ENCODE results near the gene NCBP3. TPM values are rescaled to one million over a fixed set of nuclear protein-coding genes. Genes with fewer than 3 reads are reported as not detected.
"Not testable (repeated sequence)": the region's sequence is repeated elsewhere in the genome, so short reads cannot be mapped to it uniquely, and the experiment has no call there.

The NCBP3 gene
- total RNA-seq, 2 experiments from 2014 or later = 25.0 to 29.5 TPM

GRCh38 chr17:3847165-3847670 lies 1.2 kb upstream of the NCBP3 start:
- CTCF ChIA-PET = interaction anchor here (0.7 to 4.0 kb wide), 5 partner anchors 17 to 211 kb away, joined by 3 to 52 read pairs (median 7); partner anchors contain the start of genes CTNS and SHPK
- no peak for TF ChIP-seq CTCF (IDR thresholded peaks at IDR 0.05)

DNA sequence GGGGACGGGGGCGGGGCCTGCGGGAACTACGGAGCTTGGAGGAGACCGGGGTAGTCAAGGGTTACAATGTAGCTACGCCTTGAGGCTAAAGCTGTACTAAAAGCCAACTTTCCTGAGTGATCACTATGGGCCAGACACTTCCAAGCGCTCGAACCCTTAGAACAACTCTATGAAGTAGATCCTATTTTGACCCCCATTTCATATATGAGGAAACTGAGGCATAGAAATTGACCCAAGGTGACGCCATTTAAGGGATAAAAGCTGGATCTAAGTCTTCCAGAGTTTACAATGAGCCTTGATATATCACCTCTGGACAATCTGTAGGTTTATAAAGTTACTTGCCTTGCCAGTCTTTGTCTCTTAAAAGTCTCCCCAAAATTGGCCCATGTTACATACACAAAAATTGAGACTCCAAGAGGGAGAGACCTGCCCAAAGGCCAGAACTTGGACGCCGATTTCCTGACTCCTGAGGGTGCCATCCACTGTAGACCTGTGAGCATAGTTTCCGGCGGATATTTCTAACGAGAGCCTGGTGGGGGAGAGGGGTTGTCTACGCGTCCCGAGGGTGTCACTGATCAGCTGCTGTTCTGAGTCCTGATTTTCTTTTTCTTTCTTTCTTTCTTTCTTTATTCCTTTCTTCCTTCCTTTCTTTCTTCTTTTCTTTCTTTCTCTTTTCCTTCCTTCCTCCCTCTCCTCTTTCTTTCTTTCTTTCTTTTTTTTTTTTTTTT lies 555 bp upstream of the NCBP3 start:
- no peak for DNase-seq
- ChIA-PET POLR2A (interaction anchor here (0.6 to 3.9 kb wide), 22 partner anchors 12 to 1032 kb away, joined by 3 to 21 read pairs (median 4); partner anchors contain the start of genes CAMKK1, CTNS, CYB5D2 and HASPIN), CTCF (interaction anchor here (0.6 to 4.0 kb wide), 19 partner anchors 9 to 1204 kb away, joined by 3 to 52 read pairs (median 4); partner anchors contain the start of genes CTNS and SHPK)
- Histone ChIP-seq H3K4me1 (ENCODE audit: insufficient read depth, low read length) (peaks cover 30% of the 10 kb centered on the region), H3K27ac (ENCODE audit: low read depth in 1 of 2, low read length in 2 of 2) (no peak overlapping the region), H3K36me3 (ENCODE audit: insufficient read depth, low read length) (peaks cover 6% of the 10 kb centered on the region), H3K27me3 (ENCODE audit: control insufficient read depth in 1 of 2, insufficient read depth in 2 of 2, low read length in 2 of 2) (no peaks in the 10 kb centered on the region), H3K9me3 (ENCODE audit: control insufficient read depth in 1 of 2, insufficient read depth in 1 of 2, low read length in 2 of 2) (no peaks in the 10 kb centered on the region), H3K4me3 (ENCODE audit: low read length) (no peak overlapping the region)
- intact Hi-C loops (cut with DNase I, micrococcal nuclease) = loop anchor here (1.0 to 10.0 kb wide), 9 partner anchors 46 to 568 kb away; partner anchors contain the start of genes CTNS (in 1 of the 2), CYB5D2 (in 1 of the 2), EMC6 (in 1 of the 2) and SHPK (in 1 of the 2)
- Mint-ChIP-seq H3K27ac (peak overlapping the region; percentile 82), H3K4me1 (ENCODE audit: low read depth) (peaks cover 28% of the 10 kb centered on the region), H3K4me3 (peak overlapping the region; percentile 95), H3K9me3 (no peaks in the 10 kb centered on the region), H3K27me3 (peaks cover under 1% of the 10 kb centered on the region), H3K36me3 (ENCODE audit: low read depth) (peaks cover 16% of the 10 kb centered on the region)
- ATAC-seq (ENCODE audit: poor library complexity) = no peak
- peak; percentile 22 for TF ChIP-seq CTCF (IDR thresholded peaks at IDR 0.05)

More at GRCh38 chr17:3847165-3847670, 1.2 kb upstream of the NCBP3 start:
- POLR2A ChIA-PET = interaction anchor here (1.0 to 3.9 kb wide), 6 partner anchors 20 to 296 kb away, joined by 3 to 21 read pairs (median 15); partner anchors contain the start of genes CTNS, CYB5D2, SHPK and ZZEF1
- peaks cover 28% of the 10 kb centered on the region for H3K4me1 Mint-ChIP-seq (ENCODE audit: low read depth)
- Histone ChIP-seq H3K4me1 (ENCODE audit: insufficient read depth, low read length) (peaks cover 30% of the 10 kb centered on the region), H3K27ac (ENCODE audit: low read depth in 1 of 2, low read length in 2 of 2) (no peak overlapping the region), H3K9me3 (ENCODE audit: control insufficient read depth in 1 of 2, insufficient read depth in 1 of 2, low read length in 2 of 2) (no peaks in the 10 kb centered on the region), H3K4me3 (ENCODE audit: low read length) (no peak overlapping the region), H3K27me3 (ENCODE audit: control insufficient read depth in 1 of 2, insufficient read depth in 2 of 2, low read length in 2 of 2) (no peaks in the 10 kb centered on the region), H3K36me3 (ENCODE audit: insufficient read depth, low read length) (peaks cover 3% of the 10 kb centered on the region)
- DNase-seq = no peak
- H3K9me3 Mint-ChIP-seq = no peaks in the 10 kb centered on the region
- H3K27ac Mint-ChIP-seq = no peak overlapping the region
- peaks cover 16% of the 10 kb centered on the region for H3K36me3 Mint-ChIP-seq (ENCODE audit: low read depth)
- H3K4me3 Mint-ChIP-seq = peak overlapping the region; percentile 95
- intact Hi-C loops (cut with DNase I, micrococcal nuclease) = loop anchor here (2.0 to 10.0 kb wide), 8 partner anchors 110 to 568 kb away; partner anchors contain the start of genes CTNS (in 1 of the 2), CYB5D2 (in 1 of the 2), EMC6 (in 1 of the 2) and SHPK (in 1 of the 2)
- H3K27me3 Mint-ChIP-seq = peaks cover 7% of the 10 kb centered on the region
- ATAC-seq (ENCODE audit: poor library complexity) = no peak

GRCh38 chr17:3845291-3845620 lies 790 bp downstream of the NCBP3 start:
- Mint-ChIP-seq H3K4me1 (ENCODE audit: low read depth) (peaks cover 34% of the 10 kb centered on the region), H3K4me3 (peak overlapping the region; percentile 95), H3K9me3 (no peaks in the 10 kb centered on the region), H3K27ac (peak overlapping the region; percentile 82), H3K36me3 (ENCODE audit: low read depth) (peaks cover 29% of the 10 kb centered on the region), H3K27me3 (no peaks in the 10 kb centered on the region)
- H3K36me3 ChIP-seq (ENCODE audit: insufficient read depth, low read length) = peaks cover 14% of the 10 kb centered on the region
- intact Hi-C loops (cut with DNase I, micrococcal nuclease) = loop anchor here (5.0 to 10.0 kb wide), 7 partner anchors 108 to 570 kb away; partner anchors contain the start of genes CYB5D2 (in 1 of the 2), EMC6 (in 1 of the 2), TAX1BP3 (in 1 of the 2) and UBE2G1 (in 1 of the 2)
- H3K4me1 ChIP-seq (ENCODE audit: insufficient read depth, low read length) = peaks cover 30% of the 10 kb centered on the region
- DNase-seq = peak in 5 of 14 experiments; percentile 3 to 45 (median 8)
- no peaks in the 10 kb centered on the region for H3K9me3 ChIP-seq (ENCODE audit: control insufficient read depth in 1 of 2, insufficient read depth in 1 of 2, low read length in 2 of 2)
- peak overlapping the region; percentile 70 to 77 for H3K27ac ChIP-seq (ENCODE audit: low read depth in 1 of 2, low read length in 2 of 2)
- ATAC-seq (ENCODE audit: poor library complexity) = no peak
- no peaks in the 10 kb centered on the region for H3K27me3 ChIP-seq (ENCODE audit: control insufficient read depth in 1 of 2, insufficient read depth in 2 of 2, low read length in 2 of 2)
- POLR2A ChIA-PET = interaction anchor here (0.6 to 3.9 kb wide), 15 partner anchors 11 to 1122 kb away, joined by 3 to 21 read pairs (median 5); partner anchors contain the start of genes CTNS, CYB5D2, HASPIN and P2RX1
- peak overlapping the region; percentile 100 for H3K4me3 ChIP-seq (ENCODE audit: low read length)
- TF ChIP-seq CTCF (IDR thresholded peaks at IDR 0.05) = no peak
- CTCF ChIA-PET = interaction anchor here (1.4 to 4.0 kb wide), 7 partner anchors 9 to 209 kb away, joined by 4 to 52 read pairs (median 6); partner anchors contain the start of genes CTNS and SHPK

- H3K4me3 Mint-ChIP-seq = peak overlapping the region; percentile 95
- intact Hi-C loops (cut with DNase I, micrococcal nuclease) = loop anchor here (10.0 kb wide), 3 partner anchors 230 to 570 kb away; partner anchors contain the start of gene UBE2G1 (in 1 of the 2)
- ChIA-PET CTCF (interaction anchor here (1.2 to 4.0 kb wide), 6 partner anchors 18 to 126 kb away, joined by 3 to 52 read pairs (median 4); no protein-coding TSS in a partner anchor), POLR2A (interaction anchor here (1.0 to 3.9 kb wide), 8 partner anchors 12 to 1123 kb away, joined by 3 to 21 read pairs (median 4); partner anchors contain the start of genes CYB5D2, P2RX1, SPAG7 and ZZEF1)
- H3K27ac ChIP-seq (ENCODE audit: low read depth in 1 of 2, low read length in 2 of 2); H3K9me3 ChIP-seq (ENCODE audit: control insufficient read depth in 1 of 2, insufficient read depth in 1 of 2, low read length in 2 of 2); H3K27me3 ChIP-seq (ENCODE audit: control insufficient read depth in 1 of 2, insufficient read depth in 2 of 2, low read length in 2 of 2); H3K27ac Mint-ChIP-seq; H3K9me3 Mint-ChIP-seq; ATAC-seq (ENCODE audit: poor library complexity); H3K27me3 Mint-ChIP-seq: not testable (repeated sequence)
- H3K4me1 ChIP-seq (ENCODE audit: insufficient read depth, low read length) = peaks cover 30% of the 10 kb centered on the region
- H3K4me3 ChIP-seq (ENCODE audit: low read length) = peak overlapping the region; percentile 100
- H3K36me3 Mint-ChIP-seq (ENCODE audit: low read depth) = peaks cover 36% of the 10 kb centered on the region
- H3K4me1 Mint-ChIP-seq (ENCODE audit: low read depth) = peaks cover 41% of the 10 kb centered on the region
- peaks cover 21% of the 10 kb centered on the region for H3K36me3 ChIP-seq (ENCODE audit: insufficient read depth, low read length)
- peak in 1 of 14 experiments; percentile 1 for DNase-seq
These were observed 1.5 kb downstream of the NCBP3 start for GRCh38 chr17:3844556-3844955.

All from CD4-positive, alpha-beta T cell (primary cell).